Esophagus (tissue), 2 donors: ENCODE measurements around the gene CFAP69. TPM values are rescaled to one million over a fixed set of nuclear protein-coding genes. Genes with fewer than 3 reads are reported as not detected.
A peak's percentile ranks its signal among the peaks of the same experiment; 100 is the strongest.

Experiments used
- H3K27ac ChIP-seq, 2 donors: one replicate each; pipeline ENCODE4 v1.5.1; 2013; ENCODE audit warnings: low read depth in 2 of 2, mild to moderate bottlenecking in 2 of 2, inconsistent platforms in 1 of 2, low read length in 1 of 2, moderate library complexity in 1 of 2
- H3K27me3 ChIP-seq, 2 donors: one replicate each; pipeline ENCODE4 v1.6.1; 2013; ENCODE audit warnings: low read length in 2 of 2, control low read depth in 1 of 2, mild to moderate bottlenecking in 1 of 2; ENCODE audit not compliant: insufficient read depth in 2 of 2, control insufficient read depth in 1 of 2
- H3K36me3 ChIP-seq, 2 donors: one replicate each; pipeline ENCODE4 v1.6.1; 2013; ENCODE audit warnings: low read length in 1 of 2; ENCODE audit not compliant: control insufficient read depth in 2 of 2, insufficient read depth in 2 of 2
- H3K4me1 ChIP-seq, 2 donors: one replicate each; pipeline ENCODE4 v1.6.1; 2013; ENCODE audit warnings: low read length in 1 of 2; ENCODE audit not compliant: control insufficient read depth in 2 of 2, insufficient read depth in 2 of 2
- H3K4me3 ChIP-seq, 2 donors: one replicate each; pipeline ENCODE4 v1.5.1; 2013; ENCODE audit warnings: low read length in 2 of 2, mild to moderate bottlenecking in 2 of 2, low read depth in 1 of 2, moderate library complexity in 1 of 2
- H3K9me3 ChIP-seq, 2 donors: one replicate each; pipeline ENCODE4 v1.6.1; 2013; ENCODE audit warnings: mild to moderate bottlenecking in 2 of 2, low read depth in 1 of 2, low read length in 1 of 2, moderate library complexity in 1 of 2; ENCODE audit not compliant: control insufficient read depth in 2 of 2, insufficient read depth in 1 of 2
- WGBS, 2 donors: extraction: QIAGEN DNeasy Blood & Tissue Kit; methylation state at CpG; one replicate each; pipeline ENCODE4 v1.1.7; 2013; 5-methylcytosine and 5-hydroxymethylcytosine counted together
- polyA plus RNA-seq, 2 donors: library from polyadenylated mRNA; stranded (reverse); fragments of 200-250 nt; gene quantifications; one replicate each; pipeline ENCODE4 v1.2.3, GENCODE V29; 2013
- donor health status: healthy with polysubstance abuse.
- donor health status: Bipolar disorder and iron deficiency.

The CFAP69 gene
- polyA plus RNA-seq: 1 to 10 TPM; 1.4 to 3.1 TPM

- peaks cover 0 to 2% of the 10 kb centered on the region in 2 donors for H3K4me1 ChIP-seq
- 1% methylated on average over 59 of the region's 59 CpGs for WGBS, 2 donors
- no peaks in the 10 kb centered on the region for H3K9me3 ChIP-seq
- H3K36me3 ChIP-seq: no peaks in the 10 kb centered on the region
- H3K27me3 ChIP-seq: no peaks in the 10 kb centered on the region
- peak within 1 kb of the TSS in 1 of 2 donors; percentile 24 for H3K27ac ChIP-seq
- H3K4me3 ChIP-seq: peak within 1 kb of the TSS; percentile 88 to 91
Observed at GRCh38 chr7:90244909-90245851, at the start of gene CFAP69. TSS of gene CFAP69 (plus strand) at chr7:90245174. CDS start at chr7:90245425, 251 bp downstream.

GRCh38 chr7:90201500-90202195, 43.3 kb upstream of the CFAP69 start:
- no peak overlapping the region for H3K4me3 ChIP-seq
- no peaks in the 10 kb centered on the region for H3K4me1 ChIP-seq
- 93 to 94% methylated on average over 2 of the region's 2 CpGs for WGBS, 2 donors
- H3K27me3 ChIP-seq: no peaks in the 10 kb centered on the region
- H3K9me3 ChIP-seq: no peaks in the 10 kb centered on the region
- H3K36me3 ChIP-seq: no peaks in the 10 kb centered on the region
- no peak overlapping the region for H3K27ac ChIP-seq

- Histone ChIP-seq H3K27ac (no peak overlapping the region), H3K36me3 (no peaks in the 10 kb centered on the region), H3K4me3 (no peak overlapping the region), H3K9me3 (no peaks in the 10 kb centered on the region), H3K27me3 (no peaks in the 10 kb centered on the region), H3K4me1 (no peaks in the 10 kb centered on the region)
- WGBS, 2 donors: 87% methylated on average over 1 of the region's 1 CpG
Observed at GRCh38 chr7:90207956-90208355, 37.0 kb upstream of the CFAP69 start.

- Histone ChIP-seq H3K36me3 (no peaks in the 10 kb centered on the region), H3K27me3 (no peaks in the 10 kb centered on the region), H3K27ac (no peak overlapping the region), H3K9me3 (no peaks in the 10 kb centered on the region), H3K4me1 (no peaks in the 10 kb centered on the region), H3K4me3 (no peak overlapping the region)
- 38 to 54% methylated on average over 1 of the region's 1 CpG for WGBS, 2 donors
Observed at GRCh38 chr7:90209776-90210175, 35.2 kb upstream of the CFAP69 start.

- Histone ChIP-seq H3K27ac (no peak overlapping the region), H3K9me3 (no peaks in the 10 kb centered on the region), H3K36me3 (no peaks in the 10 kb centered on the region), H3K27me3 (no peaks in the 10 kb centered on the region), H3K4me3 (no peak overlapping the region), H3K4me1 (no peaks in the 10 kb centered on the region)
- 70 to 76% methylated on average over 5 of the region's 5 CpGs for WGBS, 2 donors
Observed at GRCh38 chr7:90210475-90210874, 34.5 kb upstream of the CFAP69 start.

- Histone ChIP-seq H3K27ac (peak overlapping the region; percentile 83 to 90), H3K4me3 (peak overlapping the region; percentile 61 to 86)
- WGBS, 2 donors: 22 to 27% methylated on average over 11 of the region's 11 CpGs
Observed at GRCh38 chr7:90210981-90211380, 34.0 kb upstream of the CFAP69 start.

GRCh38 chr7:90211391-90212148, 33.4 kb upstream of the CFAP69 start, which contains the start of gene STEAP2:
TSS of gene STEAP2 (plus strand) at chr7:90211740. CDS start at chr7:90225083, 13,343 bp downstream.
- H3K4me3 ChIP-seq: peak within 1 kb of the TSS; percentile 61 to 86
- no peaks in the 10 kb centered on the region for H3K4me1 ChIP-seq
- WGBS, 2 donors: 1 to 2% methylated on average over 64 to 73 of the region's 73 CpGs
- peak within 1 kb of the TSS; percentile 83 to 90 for H3K27ac ChIP-seq
- no peaks in the 10 kb centered on the region for H3K27me3 ChIP-seq
- H3K9me3 ChIP-seq: no peaks in the 10 kb centered on the region
- H3K36me3 ChIP-seq: no peaks in the 10 kb centered on the region

More at GRCh38 chr7:90210981-90211380, 34.0 kb upstream of the CFAP69 start:
- Histone ChIP-seq H3K4me1 (no peaks in the 10 kb centered on the region), H3K36me3 (no peaks in the 10 kb centered on the region), H3K9me3 (no peaks in the 10 kb centered on the region), H3K27me3 (no peaks in the 10 kb centered on the region)

GRCh38 chr7:90212149-90212495, 32.9 kb upstream of the CFAP69 start:
- Histone ChIP-seq H3K27me3 (no peaks in the 10 kb centered on the region), H3K36me3 (no peaks in the 10 kb centered on the region), H3K4me1 (no peaks in the 10 kb centered on the region), H3K4me3 (peak overlapping the region; percentile 61 to 86), H3K27ac (peak overlapping the region; percentile 69 to 90), H3K9me3 (no peaks in the 10 kb centered on the region)
- WGBS, 2 donors: 8 to 12% methylated on average over 6 of the region's 6 CpGs

- H3K9me3 ChIP-seq: no peaks in the 10 kb centered on the region
- no peaks in the 10 kb centered on the region for H3K27me3 ChIP-seq
- 80 to 92% methylated on average over 2 of the region's 2 CpGs for WGBS, 2 donors
- H3K27ac ChIP-seq: no peak overlapping the region
- no peak overlapping the region for H3K4me3 ChIP-seq
- no peaks in the 10 kb centered on the region for H3K4me1 ChIP-seq
- no peaks in the 10 kb centered on the region for H3K36me3 ChIP-seq
Observed at GRCh38 chr7:90213521-90213920, 31.5 kb upstream of the CFAP69 start.
